ENCODE measurements around the gene OBSCN.

DNA sequence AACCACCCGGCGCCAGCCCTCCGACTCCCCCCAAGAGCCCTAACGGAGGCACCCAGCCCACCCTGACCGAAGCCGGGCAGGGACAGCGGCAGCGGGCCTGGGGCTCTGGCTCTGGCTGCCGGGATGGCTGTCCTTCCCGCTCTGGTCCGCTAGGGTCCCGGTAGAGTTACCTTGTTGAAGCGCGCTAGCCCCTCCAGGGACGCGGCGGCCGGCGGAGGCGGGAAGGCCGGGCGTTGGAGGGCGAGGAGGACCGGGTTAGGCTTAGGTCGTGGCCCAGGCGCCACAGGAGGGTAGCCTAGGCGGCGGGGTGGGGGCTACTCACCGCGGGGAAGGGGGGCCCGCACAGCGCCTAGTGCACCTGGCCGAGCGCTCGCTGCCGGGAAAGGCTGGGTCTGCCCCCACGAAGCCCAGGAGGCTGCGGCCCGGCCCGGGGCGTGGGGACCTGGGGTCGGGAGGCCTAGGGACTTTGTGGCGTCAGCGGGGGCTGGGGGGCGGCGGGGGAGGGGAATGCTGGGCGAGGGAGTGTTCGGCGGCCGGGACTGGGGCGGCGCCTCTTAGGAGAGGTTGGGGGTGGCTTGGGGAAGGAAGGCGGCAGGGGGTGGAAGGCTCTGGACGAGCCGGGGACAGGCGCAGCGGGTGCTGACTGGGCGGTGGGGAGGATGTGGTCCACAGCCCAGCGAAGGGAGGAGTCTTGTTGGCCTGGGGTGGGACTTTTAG, 208.5 kb downstream of the OBSCN start, which contains the start of gene TRIM17:
- TF ChIP-seq MAX (IDR thresholded peaks at IDR 0.05; ENCODE audit: insufficient read depth, insufficient read length) (no peak), POLR2A (IDR thresholded peaks at IDR 0.05; ENCODE audit: low read depth, low read length) (no peak), POLR2AphosphoS5 (IDR thresholded peaks at IDR 0.05; ENCODE audit: insufficient read depth, low read depth, low read length) (no peak), GATA2 (IDR thresholded peaks at IDR 0.05; ENCODE audit: insufficient read depth, insufficient read length, low read depth, low read length) (no peak), JUN (IDR thresholded peaks at IDR 0.05; ENCODE audit: borderline replicate concordance, insufficient read depth, insufficient read length, low read depth) (no peak), EZH2 (IDR thresholded peaks at IDR 0.05; ENCODE audit: borderline replicate concordance, low read depth, low read length, severe bottlenecking) (peak; percentile 88), FOS (IDR thresholded peaks at IDR 0.05; ENCODE audit: borderline replicate concordance, insufficient read depth, low read length) (no peak)
- TF ChIP-seq, protein P1, sequence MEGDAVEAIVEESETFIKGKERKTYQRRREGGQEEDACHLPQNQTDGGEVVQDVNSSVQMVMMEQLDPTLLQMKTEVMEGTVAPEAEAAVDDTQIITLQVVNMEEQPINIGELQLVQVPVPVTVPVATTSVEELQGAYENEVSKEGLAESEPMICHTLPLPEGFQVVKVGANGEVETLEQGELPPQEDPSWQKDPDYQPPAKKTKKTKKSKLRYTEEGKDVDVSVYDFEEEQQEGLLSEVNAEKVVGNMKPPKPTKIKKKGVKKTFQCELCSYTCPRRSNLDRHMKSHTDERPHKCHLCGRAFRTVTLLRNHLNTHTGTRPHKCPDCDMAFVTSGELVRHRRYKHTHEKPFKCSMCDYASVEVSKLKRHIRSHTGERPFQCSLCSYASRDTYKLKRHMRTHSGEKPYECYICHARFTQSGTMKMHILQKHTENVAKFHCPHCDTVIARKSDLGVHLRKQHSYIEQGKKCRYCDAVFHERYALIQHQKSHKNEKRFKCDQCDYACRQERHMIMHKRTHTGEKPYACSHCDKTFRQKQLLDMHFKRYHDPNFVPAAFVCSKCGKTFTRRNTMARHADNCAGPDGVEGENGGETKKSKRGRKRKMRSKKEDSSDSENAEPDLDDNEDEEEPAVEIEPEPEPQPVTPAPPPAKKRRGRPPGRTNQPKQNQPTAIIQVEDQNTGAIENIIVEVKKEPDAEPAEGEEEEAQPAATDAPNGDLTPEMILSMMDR (IDR thresholded peaks at IDR 0.05; ENCODE audit: extremely low read depth in 1 of 2, insufficient read depth in 1 of 2, low read depth in 1 of 2, low read length in 2 of 2): peak in 1 of 2 donors; percentile 37
